ENCODE measurements around the gene SH3RF1.

DNA sequence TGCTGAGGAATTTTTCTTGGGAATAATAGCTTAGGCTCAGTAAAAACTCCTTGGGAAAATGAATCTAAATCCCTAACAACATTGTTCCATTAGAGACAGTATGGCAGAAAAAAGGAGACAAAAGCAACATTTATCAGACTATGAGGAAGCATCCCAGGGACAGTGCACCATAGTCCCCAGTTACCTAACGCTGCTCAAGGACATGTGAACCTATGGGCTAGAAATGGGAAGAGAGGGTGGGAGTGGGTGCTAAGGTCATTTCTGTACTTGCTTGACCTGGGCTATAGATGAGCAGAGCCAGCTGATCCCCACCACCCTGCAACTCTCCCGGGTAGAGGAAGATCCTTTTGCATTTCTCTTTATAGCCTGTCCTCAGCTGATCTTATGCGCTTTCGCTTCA lies 162.5 kb downstream of the SH3RF1 start:
- TF ChIP-seq ZNF274 (IDR thresholded peaks at IDR 0.05; ENCODE audit: low read depth, low read length): no peak
- TF ChIP-seq, protein P1, sequence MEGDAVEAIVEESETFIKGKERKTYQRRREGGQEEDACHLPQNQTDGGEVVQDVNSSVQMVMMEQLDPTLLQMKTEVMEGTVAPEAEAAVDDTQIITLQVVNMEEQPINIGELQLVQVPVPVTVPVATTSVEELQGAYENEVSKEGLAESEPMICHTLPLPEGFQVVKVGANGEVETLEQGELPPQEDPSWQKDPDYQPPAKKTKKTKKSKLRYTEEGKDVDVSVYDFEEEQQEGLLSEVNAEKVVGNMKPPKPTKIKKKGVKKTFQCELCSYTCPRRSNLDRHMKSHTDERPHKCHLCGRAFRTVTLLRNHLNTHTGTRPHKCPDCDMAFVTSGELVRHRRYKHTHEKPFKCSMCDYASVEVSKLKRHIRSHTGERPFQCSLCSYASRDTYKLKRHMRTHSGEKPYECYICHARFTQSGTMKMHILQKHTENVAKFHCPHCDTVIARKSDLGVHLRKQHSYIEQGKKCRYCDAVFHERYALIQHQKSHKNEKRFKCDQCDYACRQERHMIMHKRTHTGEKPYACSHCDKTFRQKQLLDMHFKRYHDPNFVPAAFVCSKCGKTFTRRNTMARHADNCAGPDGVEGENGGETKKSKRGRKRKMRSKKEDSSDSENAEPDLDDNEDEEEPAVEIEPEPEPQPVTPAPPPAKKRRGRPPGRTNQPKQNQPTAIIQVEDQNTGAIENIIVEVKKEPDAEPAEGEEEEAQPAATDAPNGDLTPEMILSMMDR (IDR thresholded peaks at IDR 0.05 in 2 of 3, conservative IDR thresholded peaks at IDR 0.05 in 1 of 3; ENCODE audit: borderline replicate concordance in 1 of 3, insufficient read depth in 1 of 3, low read depth in 2 of 3, low read length in 2 of 3): no peak
- no peak for TF ChIP-seq EZH2phosphoT487 (IDR thresholded peaks at IDR 0.05; ENCODE audit: borderline replicate concordance)
- no peak for TF ChIP-seq TCF7L2 (IDR thresholded peaks at IDR 0.05; ENCODE audit: borderline replicate concordance, extremely low read depth, insufficient read depth, insufficient read length)
- TF ChIP-seq POLR2AphosphoS5 (IDR thresholded peaks at IDR 0.05; ENCODE audit: low read depth, low read length): no peak
- TF ChIP-seq RAD21 (IDR thresholded peaks at IDR 0.05; ENCODE audit: low read depth): no peak
- TF ChIP-seq CEBPB (IDR thresholded peaks at IDR 0.05; ENCODE audit: low read depth): no peak
